Measurements from ENCODE around the gene GPR78.
"Not testable (repeated sequence)": the region's sequence is repeated elsewhere in the genome, so short reads cannot be mapped to it uniquely, and the experiment has no call there.

GPR78 gene

DNA sequence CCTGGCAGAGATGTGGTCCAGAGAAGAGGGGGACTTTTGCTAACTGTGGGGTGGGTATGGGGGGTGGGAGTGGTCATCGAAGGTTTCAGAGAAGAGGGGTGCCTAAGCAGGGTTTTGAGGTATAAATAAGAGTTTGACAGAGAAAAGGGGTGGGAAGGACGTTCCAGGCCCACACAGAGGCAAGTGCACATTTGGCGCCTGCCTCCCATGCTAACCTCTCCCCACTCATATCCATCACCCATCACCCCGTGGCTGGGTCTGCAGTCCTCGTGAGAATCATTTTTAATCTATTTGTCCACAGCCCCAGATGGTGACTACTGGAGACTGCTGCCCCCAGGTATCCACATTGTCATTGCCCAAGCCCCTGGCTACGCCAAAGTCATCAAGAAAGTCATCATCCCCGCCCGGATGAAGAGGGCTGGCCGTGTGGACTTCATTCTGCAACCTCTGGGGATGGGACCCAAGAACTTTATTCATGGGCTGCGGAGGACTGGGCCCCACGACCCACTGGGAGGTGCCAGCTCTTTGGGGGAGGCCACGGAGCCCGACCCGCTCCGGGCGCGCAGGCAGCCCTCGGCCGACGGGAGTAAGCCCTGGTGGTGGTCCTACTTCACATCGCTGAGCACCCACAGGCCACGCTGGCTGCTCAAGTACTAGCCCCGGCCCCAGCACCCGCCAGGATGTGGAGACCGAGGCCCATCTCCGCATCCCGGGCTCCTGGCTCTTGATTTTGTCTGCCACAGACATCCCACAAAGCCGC is 38.9 kb downstream of the GPR78 start:
- H3K4me3 ChIP-seq (ENCODE audit: low read depth, low read length, poor library complexity, severe bottlenecking), result no peak overlapping the region
- no peak overlapping the region for H2AFZ ChIP-seq (ENCODE audit: low read length)
- H3K9me3 ChIP-seq (ENCODE audit: low read length), result no peaks in the 10 kb centered on the region
- H3K79me2 ChIP-seq (ENCODE audit: insufficient read depth, low read length), result no peaks in the 10 kb centered on the region
- no peaks in the 10 kb centered on the region for H3F3A ChIP-seq (ENCODE audit: insufficient read depth, low read length)
- TF ChIP-seq, protein P1, sequence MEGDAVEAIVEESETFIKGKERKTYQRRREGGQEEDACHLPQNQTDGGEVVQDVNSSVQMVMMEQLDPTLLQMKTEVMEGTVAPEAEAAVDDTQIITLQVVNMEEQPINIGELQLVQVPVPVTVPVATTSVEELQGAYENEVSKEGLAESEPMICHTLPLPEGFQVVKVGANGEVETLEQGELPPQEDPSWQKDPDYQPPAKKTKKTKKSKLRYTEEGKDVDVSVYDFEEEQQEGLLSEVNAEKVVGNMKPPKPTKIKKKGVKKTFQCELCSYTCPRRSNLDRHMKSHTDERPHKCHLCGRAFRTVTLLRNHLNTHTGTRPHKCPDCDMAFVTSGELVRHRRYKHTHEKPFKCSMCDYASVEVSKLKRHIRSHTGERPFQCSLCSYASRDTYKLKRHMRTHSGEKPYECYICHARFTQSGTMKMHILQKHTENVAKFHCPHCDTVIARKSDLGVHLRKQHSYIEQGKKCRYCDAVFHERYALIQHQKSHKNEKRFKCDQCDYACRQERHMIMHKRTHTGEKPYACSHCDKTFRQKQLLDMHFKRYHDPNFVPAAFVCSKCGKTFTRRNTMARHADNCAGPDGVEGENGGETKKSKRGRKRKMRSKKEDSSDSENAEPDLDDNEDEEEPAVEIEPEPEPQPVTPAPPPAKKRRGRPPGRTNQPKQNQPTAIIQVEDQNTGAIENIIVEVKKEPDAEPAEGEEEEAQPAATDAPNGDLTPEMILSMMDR (IDR thresholded peaks at IDR 0.05; ENCODE audit: low read length), result no peak
- no peak for TF ChIP-seq EZH2 (IDR thresholded peaks at IDR 0.05; ENCODE audit: borderline replicate concordance, low read length)
- H4K20me1 ChIP-seq (ENCODE audit: insufficient read depth, low read length), result no peaks in the 10 kb centered on the region
- no peaks in the 10 kb centered on the region for H3K4me1 ChIP-seq (ENCODE audit: insufficient read depth, low read length, severe bottlenecking)
- no peaks in the 10 kb centered on the region for H3K27me3 ChIP-seq (ENCODE audit: insufficient read depth, low read length)
- H3K9ac ChIP-seq (ENCODE audit: low read length), result no peak overlapping the region
- no peaks in the 10 kb centered on the region for H3K36me3 ChIP-seq (ENCODE audit: insufficient read depth, low read length)
- H3K4me2 ChIP-seq (ENCODE audit: low read length), result no peak overlapping the region
- no peaks in the 10 kb centered on the region for H3K9me2 ChIP-seq (ENCODE audit: low read depth, low read length)
- no peak overlapping the region for H3K27ac ChIP-seq (ENCODE audit: low read depth, low read length, poor library complexity, severe bottlenecking)

GRCh38 chr4:8621135-8621534 is 40.9 kb downstream of the GPR78 start:
- not testable (repeated sequence) for H3K4me2 ChIP-seq (ENCODE audit: low read length); H3K9me3 ChIP-seq (ENCODE audit: low read length); H4K20me1 ChIP-seq (ENCODE audit: insufficient read depth, low read length); H3K9ac ChIP-seq (ENCODE audit: low read length); H3F3A ChIP-seq (ENCODE audit: insufficient read depth, low read length); H2AFZ ChIP-seq (ENCODE audit: low read length); H3K4me1 ChIP-seq (ENCODE audit: insufficient read depth, low read length, severe bottlenecking); H3K27me3 ChIP-seq (ENCODE audit: insufficient read depth, low read length); H3K9me2 ChIP-seq (ENCODE audit: low read depth, low read length); H3K36me3 ChIP-seq (ENCODE audit: insufficient read depth, low read length); H3K79me2 ChIP-seq (ENCODE audit: insufficient read depth, low read length); H3K27ac ChIP-seq (ENCODE audit: low read depth, low read length, poor library complexity, severe bottlenecking); H3K4me3 ChIP-seq (ENCODE audit: low read depth, low read length, poor library complexity, severe bottlenecking)

DNA sequence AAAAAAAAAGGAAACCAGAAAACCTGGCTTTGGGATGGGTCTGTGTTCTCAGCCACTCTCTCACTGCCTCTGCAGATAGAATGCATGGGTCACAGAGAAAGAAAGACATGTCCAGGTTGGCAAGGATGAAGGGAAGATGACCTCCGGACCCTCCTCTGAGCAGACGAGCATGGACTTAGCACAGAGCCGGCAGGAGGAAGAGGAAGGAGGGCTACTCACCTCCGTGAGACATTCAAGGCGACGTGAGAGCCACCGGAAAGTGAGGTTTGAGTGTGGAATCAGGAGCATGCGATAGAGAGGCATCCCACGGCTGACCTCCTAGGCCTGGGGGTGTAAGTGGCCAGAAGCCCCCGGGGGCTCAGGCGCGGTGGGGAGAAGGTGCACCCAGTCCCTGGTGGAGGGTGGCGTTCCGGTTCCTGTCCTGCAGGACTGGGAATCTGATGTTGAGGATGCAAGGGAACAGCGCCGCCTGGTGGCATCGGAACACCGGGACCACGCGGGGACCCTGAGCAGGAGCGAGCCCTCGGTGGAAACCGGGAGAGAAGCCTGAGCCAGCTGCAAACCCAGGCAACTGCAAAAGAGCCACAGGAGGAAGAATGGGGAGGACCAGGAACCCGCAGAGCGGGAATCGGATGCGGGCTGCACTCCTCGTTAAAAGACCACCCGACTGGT is 44.5 kb downstream of the GPR78 start:
- H3K4me2 ChIP-seq (ENCODE audit: low read length); H3K9me3 ChIP-seq (ENCODE audit: low read length); H3K9me2 ChIP-seq (ENCODE audit: low read depth, low read length); H4K20me1 ChIP-seq (ENCODE audit: insufficient read depth, low read length); H3K9ac ChIP-seq (ENCODE audit: low read length); H3K36me3 ChIP-seq (ENCODE audit: insufficient read depth, low read length); H3F3A ChIP-seq (ENCODE audit: insufficient read depth, low read length); H2AFZ ChIP-seq (ENCODE audit: low read length); H3K27ac ChIP-seq (ENCODE audit: low read depth, low read length, poor library complexity, severe bottlenecking); H3K79me2 ChIP-seq (ENCODE audit: insufficient read depth, low read length); H3K4me1 ChIP-seq (ENCODE audit: insufficient read depth, low read length, severe bottlenecking); H3K4me3 ChIP-seq (ENCODE audit: low read depth, low read length, poor library complexity, severe bottlenecking); H3K27me3 ChIP-seq (ENCODE audit: insufficient read depth, low read length): not testable (repeated sequence)

GRCh38 chr4:8630240-8630905 is 50.2 kb downstream of the GPR78 start:
- H3K9me2 ChIP-seq (ENCODE audit: low read depth, low read length); H3K4me2 ChIP-seq (ENCODE audit: low read length); H4K20me1 ChIP-seq (ENCODE audit: insufficient read depth, low read length); H3K9ac ChIP-seq (ENCODE audit: low read length); H3K27ac ChIP-seq (ENCODE audit: low read depth, low read length, poor library complexity, severe bottlenecking); H3K36me3 ChIP-seq (ENCODE audit: insufficient read depth, low read length); H3K4me1 ChIP-seq (ENCODE audit: insufficient read depth, low read length, severe bottlenecking); H3K4me3 ChIP-seq (ENCODE audit: low read depth, low read length, poor library complexity, severe bottlenecking); H3K79me2 ChIP-seq (ENCODE audit: insufficient read depth, low read length); H3F3A ChIP-seq (ENCODE audit: insufficient read depth, low read length); H2AFZ ChIP-seq (ENCODE audit: low read length); H3K27me3 ChIP-seq (ENCODE audit: insufficient read depth, low read length); H3K9me3 ChIP-seq (ENCODE audit: low read length): not testable (repeated sequence)

DNA sequence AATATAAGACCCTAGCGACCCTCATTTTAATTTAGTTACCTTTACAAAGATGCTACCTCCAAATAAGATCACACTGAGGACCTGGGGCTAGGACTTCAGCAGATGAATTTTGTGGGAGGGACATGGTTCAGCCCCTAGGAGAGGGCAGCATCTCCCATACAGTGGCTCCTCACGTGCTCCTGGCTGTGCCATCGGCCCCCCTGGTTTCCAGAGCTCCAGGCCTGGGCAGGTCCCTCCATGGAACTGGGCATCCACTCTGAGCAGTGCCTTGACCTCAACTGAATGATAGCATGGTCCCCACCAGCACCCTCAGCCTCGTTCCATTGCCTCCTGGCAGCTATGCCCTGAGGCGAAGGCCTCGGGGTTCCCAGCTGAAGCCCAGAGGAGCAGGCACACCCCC is 51.7 kb downstream of the GPR78 start:
- not testable (repeated sequence) for H3K36me3 ChIP-seq (ENCODE audit: insufficient read depth, low read length); H3K27me3 ChIP-seq (ENCODE audit: insufficient read depth, low read length); H3K9ac ChIP-seq (ENCODE audit: low read length); H3K9me2 ChIP-seq (ENCODE audit: low read depth, low read length); H3K4me1 ChIP-seq (ENCODE audit: insufficient read depth, low read length, severe bottlenecking); H3F3A ChIP-seq (ENCODE audit: insufficient read depth, low read length); H3K79me2 ChIP-seq (ENCODE audit: insufficient read depth, low read length); H3K4me3 ChIP-seq (ENCODE audit: low read depth, low read length, poor library complexity, severe bottlenecking); H3K4me2 ChIP-seq (ENCODE audit: low read length); H3K27ac ChIP-seq (ENCODE audit: low read depth, low read length, poor library complexity, severe bottlenecking); H2AFZ ChIP-seq (ENCODE audit: low read length); H3K9me3 ChIP-seq (ENCODE audit: low read length); H4K20me1 ChIP-seq (ENCODE audit: insufficient read depth, low read length)

DNA sequence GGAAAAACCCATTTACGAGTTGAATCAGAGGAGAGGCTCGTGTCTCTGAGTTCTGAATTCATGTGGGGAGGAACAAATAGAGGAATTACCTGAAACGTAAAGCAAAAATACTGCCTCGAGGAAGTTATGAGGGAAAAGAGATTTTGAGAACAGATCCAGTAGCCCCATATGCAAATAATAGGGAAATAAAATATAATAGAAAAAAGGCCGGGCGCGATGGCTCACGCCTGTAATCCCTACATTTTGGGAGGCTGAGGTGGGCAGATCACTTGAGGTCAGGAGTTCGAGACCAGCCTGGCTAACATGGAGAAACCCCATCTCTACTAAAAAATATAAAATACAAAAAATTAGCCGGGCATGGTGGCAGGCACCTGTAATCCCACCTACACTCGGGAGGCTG is 54.6 kb downstream of the GPR78 start:
- not testable (repeated sequence) for H3F3A ChIP-seq (ENCODE audit: insufficient read depth, low read length); H3K27ac ChIP-seq (ENCODE audit: low read depth, low read length, poor library complexity, severe bottlenecking); H4K20me1 ChIP-seq (ENCODE audit: insufficient read depth, low read length); H3K36me3 ChIP-seq (ENCODE audit: insufficient read depth, low read length); H3K4me1 ChIP-seq (ENCODE audit: insufficient read depth, low read length, severe bottlenecking); H3K4me2 ChIP-seq (ENCODE audit: low read length); H3K79me2 ChIP-seq (ENCODE audit: insufficient read depth, low read length); H3K9ac ChIP-seq (ENCODE audit: low read length); H2AFZ ChIP-seq (ENCODE audit: low read length); H3K9me2 ChIP-seq (ENCODE audit: low read depth, low read length); H3K4me3 ChIP-seq (ENCODE audit: low read depth, low read length, poor library complexity, severe bottlenecking); H3K9me3 ChIP-seq (ENCODE audit: low read length); H3K27me3 ChIP-seq (ENCODE audit: insufficient read depth, low read length)

Measured in OCI-LY1 (cell line).